Measurements from ENCODE around the gene AMD1.
"Not testable (repeated sequence)": the region's sequence is repeated elsewhere in the genome, so short reads cannot be mapped to it uniquely, and the experiment has no call there.

The AMD1 gene

GRCh38 chr6:110873981-110874879, at the start of gene AMD1:
AMD1 (plus strand) TSS chr6:110874785; CDS start chr6:110875106, 321 bp downstream.
- DNase-seq: peak; percentile 96

- DNase-seq: no peak
Observed at GRCh38 chr6:110826236-110827129, 48.1 kb upstream of the AMD1 start.

GRCh38 chr6:110828396-110828795, 46.2 kb upstream of the AMD1 start:
- DNase-seq: no peak

GRCh38 chr6:110831405-110831804, 43.2 kb upstream of the AMD1 start:
- no peak for DNase-seq

- no peak for DNase-seq
Observed at GRCh38 chr6:110833831-110834230, 40.8 kb upstream of the AMD1 start.

GRCh38 chr6:110835751-110836150, 38.8 kb upstream of the AMD1 start:
- not testable (repeated sequence) for DNase-seq

- DNase-seq: no peak
Observed at GRCh38 chr6:110841266-110841665, 33.3 kb upstream of the AMD1 start.

- no peak for DNase-seq
Observed at GRCh38 chr6:110849781-110850180, 24.8 kb upstream of the AMD1 start.

GRCh38 chr6:110852773-110853172, 21.8 kb upstream of the AMD1 start:
- no peak for DNase-seq

GRCh38 chr6:110853754-110854477, 20.7 kb upstream of the AMD1 start:
- DNase-seq: no peak

- no peak for DNase-seq
Observed at GRCh38 chr6:110856296-110856695, 18.3 kb upstream of the AMD1 start.

GRCh38 chr6:110858016-110858415, 16.6 kb upstream of the AMD1 start:
- no peak for DNase-seq

GRCh38 chr6:110858562-110859214, 15.9 kb upstream of the AMD1 start:
- no peak for DNase-seq

- no peak for DNase-seq
Observed at GRCh38 chr6:110859335-110859792, 15.2 kb upstream of the AMD1 start.

GRCh38 chr6:110864824-110865223, 9.8 kb upstream of the AMD1 start:
- no peak for DNase-seq

- peak; percentile 68 for DNase-seq
Observed at GRCh38 chr6:110874880-110875547, 429 bp downstream of the AMD1 start.

- peak; percentile 76 for DNase-seq
Observed at GRCh38 chr6:110875548-110876169, 1.1 kb downstream of the AMD1 start.

- DNase-seq: peak; percentile 83
Observed at GRCh38 chr6:110876170-110876773, 1.7 kb downstream of the AMD1 start.

- peak; percentile 23 for DNase-seq
Observed at GRCh38 chr6:110876806-110877564, 2.4 kb downstream of the AMD1 start.

- DNase-seq: no peak
Observed at GRCh38 chr6:110877569-110877968, 3.0 kb downstream of the AMD1 start.
